OCI-M2 (cell line): ENCODE results near the gene GNG7.

Experiments
- DNase-seq: peaks from one replicate; lab custom pipeline; 2025; ENCODE audit not compliant: unreplicated experiment; lab: John Stamatoyannopoulos, UW

The GNG7 gene

GRCh38 chr19:2726904-2727639 is 24.6 kb upstream of the GNG7 start:
- no peak for DNase-seq

- DNase-seq: no peak
These were observed 23.8 kb upstream of the GNG7 start for GRCh38 chr19:2726160-2726855.

GRCh38 chr19:2724148-2724557 is 21.7 kb upstream of the GNG7 start:
- DNase-seq: no peak

- DNase-seq: no peak
These were observed 21.3 kb upstream of the GNG7 start for GRCh38 chr19:2723747-2724146.

DNA sequence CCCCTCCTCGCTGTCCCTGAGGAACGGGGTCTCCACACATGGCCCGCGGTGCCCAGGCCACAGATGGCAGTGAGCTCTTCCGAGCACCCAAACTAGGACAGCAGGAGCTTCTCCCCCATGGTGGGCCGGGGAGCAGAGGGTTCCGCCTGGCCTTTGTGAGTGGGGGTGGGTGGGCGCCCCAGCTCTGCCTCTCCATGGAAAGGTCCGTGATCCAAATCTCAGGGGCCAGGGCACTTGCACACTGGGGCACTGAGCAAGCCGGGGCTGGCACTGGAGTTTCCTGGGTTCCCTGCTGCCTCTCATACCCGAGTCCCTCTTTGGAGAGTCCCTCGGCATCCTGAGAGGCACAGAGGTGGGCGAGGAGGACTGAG is 20.8 kb upstream of the GNG7 start:
- DNase-seq: no peak

DNA sequence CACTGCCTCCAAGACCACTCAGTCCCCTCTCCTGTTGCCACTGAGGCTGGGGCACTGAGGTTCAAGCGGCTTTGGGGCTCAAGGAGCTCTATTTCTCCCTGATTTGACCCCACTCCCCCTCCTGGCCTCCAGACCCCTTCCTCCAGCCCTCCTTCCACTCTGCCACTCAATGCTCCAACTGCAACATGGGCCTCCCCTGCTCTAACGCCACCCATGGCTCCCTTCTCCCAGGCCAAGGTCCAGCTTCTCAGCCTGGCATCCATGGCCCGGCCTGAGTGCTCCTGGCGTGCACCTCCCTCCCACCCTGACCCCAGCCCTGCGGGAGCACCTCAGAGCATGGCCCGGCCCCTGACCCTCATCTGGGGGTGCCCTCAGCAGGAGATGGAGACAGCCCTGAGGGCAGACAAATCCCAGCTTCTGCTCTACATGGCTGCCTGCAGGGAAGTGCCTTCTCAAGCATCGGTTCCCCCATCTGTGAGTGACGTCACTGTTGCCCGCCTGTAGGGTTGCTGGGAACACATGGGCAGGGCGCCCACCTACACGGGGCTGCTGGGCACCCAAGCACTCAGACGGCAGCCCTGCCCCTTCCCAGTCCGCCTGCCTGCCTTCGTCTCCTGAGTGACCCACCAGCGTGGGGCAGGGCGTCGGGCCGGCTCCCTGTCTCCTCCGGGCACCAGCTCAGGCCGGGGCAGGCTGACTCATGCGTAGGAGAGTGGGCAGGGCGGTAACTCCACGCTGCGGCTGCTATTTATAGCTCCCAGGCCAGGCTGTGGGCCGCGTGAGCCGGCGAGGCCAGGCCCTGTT is 20.2 kb upstream of the GNG7 start:
- DNase-seq: no peak

GRCh38 chr19:2721570-2722540 is 19.4 kb upstream of the GNG7 start:
- DNase-seq: no peak

- DNase-seq: no peak
These were observed 18.5 kb upstream of the GNG7 start, which contains the start of gene DIRAS1 for GRCh38 chr19:2720777-2721569. DIRAS1 (minus strand) TSS chr19:2721372; CDS start chr19:2717806, 3,566 bp downstream.

DNA sequence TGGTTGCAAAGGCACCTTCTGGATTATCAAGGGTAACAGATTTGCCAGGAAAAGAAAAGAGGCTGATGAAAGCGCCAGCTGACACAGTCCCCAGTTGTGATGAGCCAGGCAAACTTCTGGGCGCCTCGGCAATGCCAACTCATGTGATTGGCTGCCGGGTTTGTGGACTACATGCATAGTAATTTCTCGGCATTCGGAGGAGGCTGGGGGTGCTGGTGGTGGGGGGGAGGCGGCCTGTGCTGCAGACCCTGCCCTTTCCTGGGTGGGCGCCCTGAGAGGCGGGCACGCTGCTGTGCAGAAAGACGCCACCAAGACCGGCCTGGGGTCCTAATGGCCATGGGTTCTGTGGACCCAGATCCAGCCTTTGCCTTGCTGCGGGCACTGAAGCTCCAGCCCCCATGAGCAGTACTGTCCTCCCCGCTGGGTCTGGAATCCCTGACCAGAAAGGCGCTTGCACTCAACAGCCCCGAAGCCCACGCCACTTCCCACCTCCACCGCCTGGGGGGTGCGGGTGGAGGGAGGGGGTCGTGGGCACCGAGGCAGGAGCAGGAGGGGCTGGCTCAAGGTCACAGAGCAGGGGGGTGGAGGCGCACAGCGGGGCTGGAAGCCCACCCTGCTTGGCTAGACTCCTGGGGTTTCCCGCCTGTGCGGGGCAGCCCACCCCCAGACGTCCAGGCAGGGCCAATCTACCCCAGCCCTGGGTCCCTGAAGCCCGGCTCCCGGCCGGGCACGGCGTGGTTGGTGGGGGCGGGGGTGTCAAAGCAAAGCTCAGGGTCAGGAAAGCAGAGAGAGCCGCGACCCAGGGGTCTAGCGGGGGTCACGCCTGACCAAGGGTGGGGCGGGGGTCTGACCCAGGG is 17.7 kb upstream of the GNG7 start:
- no peak for DNase-seq

- no peak for DNase-seq
These were observed 16.8 kb upstream of the GNG7 start for GRCh38 chr19:2719232-2719735.

DNA sequence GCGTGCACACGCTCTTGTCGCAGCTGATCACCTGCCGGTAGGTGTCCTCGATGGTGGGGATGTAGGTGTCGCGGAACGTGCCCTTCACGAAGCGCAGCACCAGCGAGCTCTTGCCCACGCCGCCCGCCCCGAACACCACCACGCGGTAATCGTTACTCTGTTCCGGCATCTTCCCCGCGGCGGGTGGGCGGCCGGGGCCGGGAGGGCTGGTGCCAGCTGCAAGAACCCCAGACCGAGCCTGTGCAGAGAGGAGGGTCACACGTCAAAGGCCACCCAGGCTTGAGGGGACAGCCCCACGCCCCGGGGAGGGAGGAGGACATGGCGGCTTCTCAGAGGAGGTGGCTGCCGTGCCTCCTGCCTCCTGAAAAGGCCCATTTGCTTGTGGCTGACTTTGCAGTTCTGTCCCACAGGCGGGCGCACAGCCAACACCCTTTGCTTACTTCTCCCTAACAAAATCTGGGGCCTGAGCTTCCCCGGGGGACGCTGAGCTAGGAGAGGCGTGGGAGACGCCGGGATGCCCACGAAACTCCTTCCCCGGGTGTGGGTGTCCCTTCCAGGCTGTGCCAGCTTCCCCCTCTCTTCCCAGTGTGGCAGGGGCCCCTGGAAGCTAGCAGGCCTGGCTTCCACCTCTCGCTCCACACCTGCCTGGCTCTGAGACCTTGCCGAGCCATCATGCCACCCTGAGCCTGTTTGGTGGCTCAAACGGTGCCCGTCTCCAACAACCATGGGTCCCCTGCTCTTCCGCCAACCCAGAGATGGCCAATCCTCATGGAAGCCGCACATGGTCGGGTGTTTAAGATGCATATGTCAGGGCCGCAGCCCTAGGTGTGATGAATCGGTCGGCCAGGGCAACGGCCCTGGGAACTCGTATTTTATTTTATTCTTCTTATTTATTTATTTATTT is 15.4 kb upstream of the GNG7 start:
- no peak for DNase-seq

- DNase-seq: no peak
These were observed 14.5 kb upstream of the GNG7 start for GRCh38 chr19:2716722-2717637.

DNA sequence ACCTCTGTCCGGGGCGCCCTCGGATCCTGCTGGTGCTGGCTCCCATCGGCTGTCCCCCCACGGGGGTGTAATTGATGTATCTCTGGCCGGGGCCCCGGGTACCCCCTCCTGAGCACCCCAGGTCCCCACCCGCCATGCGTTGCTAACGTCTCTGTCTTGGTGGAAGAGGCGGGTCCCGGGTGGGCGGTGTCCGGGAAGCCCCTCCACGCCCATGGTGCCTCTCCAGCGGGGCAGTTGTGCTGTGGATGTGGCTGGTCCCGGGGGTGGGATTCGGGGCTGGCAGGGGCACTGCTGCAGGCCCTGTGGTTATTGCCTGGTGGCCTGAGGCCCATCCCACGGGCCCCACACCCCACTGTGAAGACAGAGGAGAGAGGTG is 13.8 kb upstream of the GNG7 start:
- DNase-seq: no peak

- no peak for DNase-seq
These were observed 13.2 kb upstream of the GNG7 start for GRCh38 chr19:2715470-2716274.

- DNase-seq: no peak
These were observed 12.2 kb upstream of the GNG7 start for GRCh38 chr19:2714531-2715269.
